ENCODE measurements around the gene TRMT1. TPM values are rescaled to one million over a fixed set of nuclear protein-coding genes. Genes with fewer than 3 reads are reported as not detected.

The TRMT1 gene
- total RNA-seq, 4 donors from 2014 or later: 27.1 to 71.8 (median 28.3) TPM

DNA sequence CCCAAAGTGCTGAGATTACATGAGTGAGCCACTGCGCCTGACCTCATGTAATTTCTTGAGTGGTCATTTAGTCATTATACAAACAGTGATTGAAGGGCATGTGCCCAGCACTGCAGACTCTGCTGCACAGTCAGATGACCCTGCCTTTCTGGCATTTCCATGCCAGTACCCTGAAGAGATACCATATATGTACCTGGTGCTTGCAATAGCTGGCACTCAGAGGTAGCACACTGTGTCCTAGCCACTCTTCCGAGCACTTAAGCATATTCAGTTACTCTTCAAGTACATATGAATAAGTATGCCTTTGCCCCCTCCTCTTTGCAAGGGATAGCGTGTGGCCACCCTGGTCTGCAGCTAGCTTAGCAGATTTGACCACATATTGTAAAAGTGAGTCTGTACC is 18.1 kb upstream of the TRMT1 start:
- no peak for DNase-seq
- TF ChIP-seq, protein P1, sequence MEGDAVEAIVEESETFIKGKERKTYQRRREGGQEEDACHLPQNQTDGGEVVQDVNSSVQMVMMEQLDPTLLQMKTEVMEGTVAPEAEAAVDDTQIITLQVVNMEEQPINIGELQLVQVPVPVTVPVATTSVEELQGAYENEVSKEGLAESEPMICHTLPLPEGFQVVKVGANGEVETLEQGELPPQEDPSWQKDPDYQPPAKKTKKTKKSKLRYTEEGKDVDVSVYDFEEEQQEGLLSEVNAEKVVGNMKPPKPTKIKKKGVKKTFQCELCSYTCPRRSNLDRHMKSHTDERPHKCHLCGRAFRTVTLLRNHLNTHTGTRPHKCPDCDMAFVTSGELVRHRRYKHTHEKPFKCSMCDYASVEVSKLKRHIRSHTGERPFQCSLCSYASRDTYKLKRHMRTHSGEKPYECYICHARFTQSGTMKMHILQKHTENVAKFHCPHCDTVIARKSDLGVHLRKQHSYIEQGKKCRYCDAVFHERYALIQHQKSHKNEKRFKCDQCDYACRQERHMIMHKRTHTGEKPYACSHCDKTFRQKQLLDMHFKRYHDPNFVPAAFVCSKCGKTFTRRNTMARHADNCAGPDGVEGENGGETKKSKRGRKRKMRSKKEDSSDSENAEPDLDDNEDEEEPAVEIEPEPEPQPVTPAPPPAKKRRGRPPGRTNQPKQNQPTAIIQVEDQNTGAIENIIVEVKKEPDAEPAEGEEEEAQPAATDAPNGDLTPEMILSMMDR (IDR thresholded peaks at IDR 0.05): no peak
- no peak for TF ChIP-seq POLR2A (IDR thresholded peaks at IDR 0.05)
- Histone ChIP-seq H3K27me3 (no peaks in the 10 kb centered on the region), H3K36me3 (peaks cover 0 to 46% (median 0%) of the 10 kb centered on the region in 3 donors), H3K27ac (no peak overlapping the region), H3K4me3 (no peak overlapping the region), H3K9me3 (no peaks in the 10 kb centered on the region), H3K4me1 (no peaks in the 10 kb centered on the region)

DNA sequence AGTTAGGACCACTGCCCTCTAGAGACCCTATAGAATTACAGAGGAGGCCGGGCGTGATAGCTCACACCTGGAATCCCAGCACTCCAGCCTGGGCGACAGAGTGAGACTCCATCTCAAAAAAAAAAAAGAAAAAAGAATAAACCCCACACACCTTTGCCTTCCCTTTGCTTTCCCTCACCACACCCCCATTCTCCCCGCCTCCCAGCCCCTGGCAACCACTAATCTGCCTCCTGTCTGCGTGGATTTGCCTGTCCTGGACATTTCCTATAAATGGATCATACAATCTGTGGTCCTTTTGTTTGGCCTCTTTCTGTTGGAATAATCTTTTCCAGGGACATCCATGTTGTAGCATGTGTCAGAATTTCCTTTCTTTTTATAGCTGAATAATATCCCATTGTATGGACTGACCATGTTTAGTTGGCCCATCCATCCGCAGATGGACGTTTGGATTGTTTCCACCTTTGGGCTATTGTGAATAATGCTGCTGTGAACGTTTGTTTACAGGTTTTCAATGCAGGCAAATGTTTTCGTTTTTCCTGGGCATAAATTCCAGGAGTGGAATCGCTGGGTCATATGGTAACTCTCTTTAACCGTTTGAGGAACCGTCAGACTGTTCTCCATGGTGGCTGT is 16.8 kb upstream of the TRMT1 start:
- H3K27ac ChIP-seq: no peak overlapping the region
- no peaks in the 10 kb centered on the region for H3K9me3 ChIP-seq
- TF ChIP-seq POLR2A (IDR thresholded peaks at IDR 0.05): no peak
- TF ChIP-seq, protein P1 (IDR thresholded peaks at IDR 0.05): no peak
- H3K4me3 ChIP-seq: no peak overlapping the region
- peaks cover 0 to 35% (median 0%) of the 10 kb centered on the region in 3 donors for H3K36me3 ChIP-seq
- DNase-seq: no peak
- no peaks in the 10 kb centered on the region for H3K4me1 ChIP-seq
- no peaks in the 10 kb centered on the region for H3K27me3 ChIP-seq

DNA sequence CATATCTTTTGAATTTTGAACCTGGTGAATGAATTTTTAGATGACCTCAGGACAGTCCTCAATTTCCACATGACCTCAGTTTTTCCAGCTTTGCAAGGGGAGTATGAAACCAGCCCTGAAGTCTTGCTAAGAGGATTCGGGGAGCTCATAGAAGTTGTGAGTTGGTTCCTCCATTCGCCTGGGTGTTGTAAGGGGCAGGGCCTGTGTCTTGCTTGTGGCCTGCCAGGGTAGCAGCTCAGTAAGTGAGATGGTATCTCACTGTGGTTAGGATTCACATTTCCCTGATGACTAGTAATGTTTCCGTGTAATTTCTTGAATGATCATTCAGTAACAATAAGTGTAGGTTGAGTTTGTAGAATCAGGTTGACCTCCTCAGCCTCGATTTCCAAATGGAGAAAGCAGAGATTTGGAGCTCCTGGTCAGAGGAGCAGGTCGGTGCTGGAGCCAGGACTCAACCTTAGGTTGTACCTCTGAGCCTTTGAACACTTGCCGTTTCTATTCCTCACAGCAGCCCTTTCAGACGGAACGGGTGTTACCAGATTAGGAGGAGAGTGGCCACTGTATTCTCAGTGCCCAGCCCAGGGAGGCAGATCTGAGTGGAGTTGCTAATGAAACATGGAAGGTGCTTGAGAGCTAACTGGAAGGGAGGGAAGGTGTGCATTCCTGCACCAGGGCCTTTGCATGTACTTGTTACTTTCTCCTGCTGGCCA is 16.1 kb upstream of the TRMT1 start:
- no peaks in the 10 kb centered on the region for H3K4me1 ChIP-seq
- no peaks in the 10 kb centered on the region for H3K9me3 ChIP-seq
- no peak for TF ChIP-seq POLR2A (IDR thresholded peaks at IDR 0.05)
- TF ChIP-seq, protein P1 (IDR thresholded peaks at IDR 0.05): no peak
- H3K27ac ChIP-seq: no peak overlapping the region
- no peak overlapping the region for H3K4me3 ChIP-seq
- DNase-seq: no peak
- H3K36me3 ChIP-seq: peaks cover 0 to 28% (median 0%) of the 10 kb centered on the region in 3 donors
- no peaks in the 10 kb centered on the region for H3K27me3 ChIP-seq

DNA sequence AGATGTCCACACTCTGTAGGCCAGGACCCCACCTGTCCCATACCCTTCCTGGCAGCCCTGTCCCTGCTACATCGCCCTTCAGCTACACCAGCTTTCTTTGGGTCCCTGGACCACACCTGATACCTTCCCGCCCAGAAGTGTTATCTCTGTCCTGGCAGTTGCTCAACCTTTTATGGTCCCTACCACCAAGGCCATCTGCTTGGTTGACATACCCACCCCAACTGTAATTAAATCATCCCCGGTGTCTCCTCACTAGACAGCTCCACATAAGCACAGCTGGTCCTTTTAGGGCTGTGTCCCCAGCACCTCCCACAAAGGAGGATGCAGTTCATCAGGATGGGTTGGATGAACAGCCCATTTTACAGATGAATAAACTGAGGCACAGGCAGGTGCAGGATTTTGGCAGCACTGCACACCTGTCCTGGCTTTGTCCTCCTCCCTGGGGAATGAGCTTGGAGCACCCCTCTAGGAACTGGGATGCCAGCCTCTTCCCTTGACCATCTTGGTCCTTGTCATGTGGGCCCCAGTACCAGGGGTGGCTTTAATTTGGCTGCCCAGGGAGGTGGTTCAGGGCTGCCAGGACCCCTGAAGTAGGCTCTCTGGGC is 14.4 kb upstream of the TRMT1 start:
- peaks cover 0 to 18% (median 0%) of the 10 kb centered on the region in 3 donors for H3K36me3 ChIP-seq
- H3K27ac ChIP-seq: no peak overlapping the region
- no peak overlapping the region for H3K4me3 ChIP-seq
- H3K4me1 ChIP-seq: no peaks in the 10 kb centered on the region
- TF ChIP-seq, protein P1 (IDR thresholded peaks at IDR 0.05): no peak
- no peak for TF ChIP-seq POLR2A (IDR thresholded peaks at IDR 0.05)
- no peaks in the 10 kb centered on the region for H3K27me3 ChIP-seq
- no peak for DNase-seq
- no peaks in the 10 kb centered on the region for H3K9me3 ChIP-seq

DNA sequence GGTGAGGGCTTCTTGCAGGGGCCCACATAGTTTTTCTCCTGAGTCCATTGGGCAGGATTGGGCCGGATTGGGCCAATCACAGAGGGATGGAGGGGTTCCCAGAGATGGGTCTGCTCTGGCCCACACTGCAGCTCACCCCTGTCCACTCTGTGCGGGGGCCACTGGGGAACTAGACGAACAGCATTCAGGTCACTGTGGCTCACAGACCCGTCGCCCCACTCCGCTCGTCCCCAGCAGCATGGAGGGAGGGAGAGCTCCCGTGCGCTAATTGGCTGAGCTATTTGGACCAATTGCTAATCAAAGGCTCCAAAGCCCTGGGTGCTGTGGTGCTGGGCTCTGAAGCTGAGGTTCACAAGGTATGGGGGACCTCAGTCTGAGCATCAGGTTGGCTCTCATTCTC is 12.8 kb upstream of the TRMT1 start:
- TF ChIP-seq, protein P1 (IDR thresholded peaks at IDR 0.05): no peak
- TF ChIP-seq POLR2A (IDR thresholded peaks at IDR 0.05): no peak
- Histone ChIP-seq H3K27me3 (no peaks in the 10 kb centered on the region), H3K9me3 (no peaks in the 10 kb centered on the region), H3K4me3 (no peak overlapping the region), H3K27ac (no peak overlapping the region), H3K36me3 (peaks cover 0 to 7% (median 0%) of the 10 kb centered on the region in 3 donors), H3K4me1 (no peaks in the 10 kb centered on the region)
- no peak for DNase-seq

Data from Peyer's patch (tissue), 4 donors.